ENCODE data around the gene COL27A1. TPM values are rescaled to one million over a fixed set of nuclear protein-coding genes. Genes with fewer than 3 reads are reported as not detected.

COL27A1 gene
- total and polyA plus RNA-seq, 12 donors: 3.0 to 99.8 (median 11.9) TPM

- Histone ChIP-seq H3K27ac (no peak overlapping the region), H3K36me3 (replicated peaks in 1 of 2) (peaks cover 0 to 78% of the 10 kb centered on the region in 2 donors), H3K27me3 (no peaks in the 10 kb centered on the region), H3K4me1 (replicated peaks in 1 of 2) (no peaks in the 10 kb centered on the region), H3K4me3 (no peak overlapping the region), H3K9me3 (replicated peaks in 1 of 3) (no peaks in the 10 kb centered on the region)
- no peak for TF ChIP-seq POLR2A (IDR thresholded peaks at IDR 0.05)
- TF ChIP-seq, protein P1, sequence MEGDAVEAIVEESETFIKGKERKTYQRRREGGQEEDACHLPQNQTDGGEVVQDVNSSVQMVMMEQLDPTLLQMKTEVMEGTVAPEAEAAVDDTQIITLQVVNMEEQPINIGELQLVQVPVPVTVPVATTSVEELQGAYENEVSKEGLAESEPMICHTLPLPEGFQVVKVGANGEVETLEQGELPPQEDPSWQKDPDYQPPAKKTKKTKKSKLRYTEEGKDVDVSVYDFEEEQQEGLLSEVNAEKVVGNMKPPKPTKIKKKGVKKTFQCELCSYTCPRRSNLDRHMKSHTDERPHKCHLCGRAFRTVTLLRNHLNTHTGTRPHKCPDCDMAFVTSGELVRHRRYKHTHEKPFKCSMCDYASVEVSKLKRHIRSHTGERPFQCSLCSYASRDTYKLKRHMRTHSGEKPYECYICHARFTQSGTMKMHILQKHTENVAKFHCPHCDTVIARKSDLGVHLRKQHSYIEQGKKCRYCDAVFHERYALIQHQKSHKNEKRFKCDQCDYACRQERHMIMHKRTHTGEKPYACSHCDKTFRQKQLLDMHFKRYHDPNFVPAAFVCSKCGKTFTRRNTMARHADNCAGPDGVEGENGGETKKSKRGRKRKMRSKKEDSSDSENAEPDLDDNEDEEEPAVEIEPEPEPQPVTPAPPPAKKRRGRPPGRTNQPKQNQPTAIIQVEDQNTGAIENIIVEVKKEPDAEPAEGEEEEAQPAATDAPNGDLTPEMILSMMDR (IDR thresholded peaks at IDR 0.05): peak; percentile 78 to 89 (median 80)
- peak; percentile 49 to 79 (median 66) for DNase-seq
- 71 to 81% (median 79%) methylated on average over 14 to 16 of the region's 16 CpGs for WGBS, 4 donors
- intact Hi-C loops (cut with DNase I): no loop called here
Observed at GRCh38 chr9:114339130-114339908, 184.0 kb downstream of the COL27A1 start.

DNA sequence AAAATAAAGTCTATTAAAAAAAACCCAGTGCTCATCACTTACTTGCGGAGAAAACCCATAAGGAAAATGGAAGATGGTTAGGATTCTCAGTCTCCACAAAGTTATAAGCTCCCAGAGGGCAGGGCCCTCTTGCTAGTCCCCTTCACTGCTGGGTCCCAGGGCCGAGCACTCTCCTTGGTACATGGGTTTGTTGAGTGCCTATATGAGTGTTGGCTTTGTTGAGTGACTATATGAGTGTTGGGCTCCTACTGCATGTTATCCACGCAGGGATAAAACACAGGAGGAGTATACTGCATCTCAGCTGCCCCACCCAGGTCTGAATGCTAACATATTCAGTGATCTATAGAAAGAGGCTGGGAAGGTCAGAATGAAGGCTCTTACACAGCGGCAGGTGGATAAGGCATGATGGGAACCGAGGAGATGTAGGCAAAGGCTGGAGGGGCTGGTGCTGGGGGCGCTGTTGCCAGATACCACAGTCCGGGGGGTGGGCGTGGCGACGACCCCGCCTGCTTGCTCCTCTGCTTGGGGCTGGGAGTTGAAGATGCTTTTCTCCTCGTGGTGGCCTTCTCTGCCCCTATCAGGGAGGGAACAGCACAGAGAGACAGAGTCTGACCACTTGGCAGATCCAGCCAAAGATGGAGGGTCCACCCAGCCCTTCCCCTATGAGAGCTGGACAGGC is 186.0 kb downstream of the COL27A1 start:
- Histone ChIP-seq H3K4me3 (no peak overlapping the region), H3K27me3 (no peaks in the 10 kb centered on the region), H3K27ac (no peak overlapping the region), H3K36me3 (replicated peaks in 1 of 2) (peaks cover 0 to 98% of the 10 kb centered on the region in 2 donors), H3K9me3 (replicated peaks in 1 of 3) (no peaks in the 10 kb centered on the region), H3K4me1 (replicated peaks in 1 of 2) (no peaks in the 10 kb centered on the region)
- WGBS, 4 donors: 91 to 100% (median 92%) methylated on average over 4 to 12 of the region's 12 CpGs
- DNase-seq: no peak
- TF ChIP-seq POLR2A (IDR thresholded peaks at IDR 0.05): no peak
- TF ChIP-seq, protein P1 (IDR thresholded peaks at IDR 0.05): no peak
- intact Hi-C loops (cut with DNase I): loop anchor here (5.0 to 10.0 kb wide), 4 partner anchors 54 to 314 kb away; partner anchors contain the start of genes TEX53 (in 1 of the 2) and WHRN (in 1 of the 2)

DNA sequence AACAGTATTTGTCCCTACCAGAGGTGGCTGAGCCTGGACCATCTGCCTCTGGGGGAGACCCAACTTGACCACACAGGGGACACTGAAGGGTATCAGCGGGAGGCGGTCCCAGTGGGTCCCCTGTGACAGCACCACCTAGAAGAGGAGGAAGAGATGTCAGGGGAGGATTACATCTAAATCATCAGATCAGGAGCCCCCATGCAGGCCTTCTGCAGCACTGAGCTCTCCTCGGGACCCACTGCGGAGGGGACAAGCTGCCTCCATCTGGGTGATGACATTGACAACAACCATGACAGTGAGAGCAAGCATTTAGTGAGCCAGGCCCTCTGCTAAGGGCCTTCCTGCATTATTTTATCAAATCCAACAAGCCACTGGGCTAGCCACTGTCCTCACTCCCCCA is 186.7 kb downstream of the COL27A1 start:
- no peak for DNase-seq
- no peak overlapping the region for H3K4me3 ChIP-seq
- H3K36me3 ChIP-seq (replicated peaks in 1 of 2): peaks cover 0 to 97% of the 10 kb centered on the region in 2 donors
- no peaks in the 10 kb centered on the region for H3K9me3 ChIP-seq (replicated peaks in 1 of 3)
- no peak overlapping the region for H3K27ac ChIP-seq
- intact Hi-C loops (cut with DNase I): loop anchor here (5.0 to 10.0 kb wide), 4 partner anchors 53 to 313 kb away; partner anchors contain the start of genes TEX53 (in 1 of the 2) and WHRN (in 1 of the 2)
- 96 to 100% (median 97%) methylated on average over 1 to 4 of the region's 4 CpGs for WGBS, 4 donors
- no peaks in the 10 kb centered on the region for H3K4me1 ChIP-seq (replicated peaks in 1 of 2)
- H3K27me3 ChIP-seq: no peaks in the 10 kb centered on the region
- TF ChIP-seq POLR2A (IDR thresholded peaks at IDR 0.05): no peak
- TF ChIP-seq, protein P1 (IDR thresholded peaks at IDR 0.05): no peak

- 89 to 90% (median 89%) methylated on average over 5 of the region's 5 CpGs for WGBS, 4 donors
- Histone ChIP-seq H3K4me1 (replicated peaks in 1 of 2) (no peaks in the 10 kb centered on the region), H3K27me3 (no peaks in the 10 kb centered on the region), H3K4me3 (no peak overlapping the region), H3K9me3 (replicated peaks in 1 of 3) (no peaks in the 10 kb centered on the region), H3K36me3 (replicated peaks in 1 of 2) (peaks cover 0 to 97% of the 10 kb centered on the region in 2 donors), H3K27ac (no peak overlapping the region)
- no peak for DNase-seq
- TF ChIP-seq, protein P1 (IDR thresholded peaks at IDR 0.05): no peak
- no peak for TF ChIP-seq POLR2A (IDR thresholded peaks at IDR 0.05)
- intact Hi-C loops (cut with DNase I): loop anchor here (5.0 to 10.0 kb wide), 4 partner anchors 52 to 312 kb away; partner anchors contain the start of genes TEX53 (in 1 of the 2) and WHRN (in 1 of the 2)
Observed at GRCh38 chr9:114342755-114343440, 187.6 kb downstream of the COL27A1 start.

All from adrenal gland (tissue), 12 donors.